ENCODE data around the gene CCR5AS.

CCR5AS gene

DNA sequence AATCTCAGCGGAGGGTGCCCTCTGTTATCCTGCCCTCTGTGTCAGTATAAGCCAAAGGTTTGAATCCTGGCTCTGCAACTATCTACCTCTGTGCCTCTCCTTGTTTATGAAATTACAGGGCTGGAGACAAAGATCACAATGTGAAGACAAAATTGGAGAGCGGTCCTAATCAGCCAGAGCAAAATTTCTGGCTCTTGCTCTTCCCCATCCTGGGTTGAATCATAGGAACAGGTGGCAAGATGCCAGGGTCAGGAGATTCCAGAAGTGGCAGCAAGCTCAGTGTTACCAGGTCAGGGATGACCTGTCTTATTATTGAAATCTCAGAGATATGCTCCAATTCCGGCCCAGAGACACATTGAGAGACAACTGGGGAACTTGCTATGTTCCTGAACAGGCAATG lies 55.2 kb downstream of the CCR5AS start:
- peaks cover 53 to 82% of the 10 kb centered on the region in 2 donors for H3K4me1 ChIP-seq (ENCODE audit: control insufficient read depth in 1 of 2, insufficient read depth in 2 of 2, low read length in 2 of 2)
- peaks cover 0 to 3% of the 10 kb centered on the region in 2 donors for H3K9me3 ChIP-seq (replicated peaks in 1 of 2; ENCODE audit: control insufficient read depth in 1 of 2, insufficient read depth in 1 of 2, low read length in 2 of 2)
- no peak overlapping the region for H3K4me3 ChIP-seq (replicated peaks in 1 of 3; ENCODE audit: low read depth in 2 of 3, low read length in 3 of 3)
- peaks cover 5 to 6% of the 10 kb centered on the region in 2 donors for H3K36me3 Mint-ChIP-seq
- no peak overlapping the region for H3K4me3 Mint-ChIP-seq
- H3K36me3 ChIP-seq (replicated peaks in 1 of 2; ENCODE audit: control insufficient read depth in 1 of 2, insufficient read depth in 2 of 2, low read length in 2 of 2): no peaks in the 10 kb centered on the region
- DNase-seq: no peak
- H3K27me3 ChIP-seq (ENCODE audit: control insufficient read depth in 2 of 2, insufficient read depth in 2 of 2, low read length in 2 of 2): no peaks in the 10 kb centered on the region
- no peak overlapping the region for H2AFZ ChIP-seq (ENCODE audit: insufficient read depth, low read depth, low read length, poor library complexity, severe bottlenecking)
- TF ChIP-seq, protein P1, sequence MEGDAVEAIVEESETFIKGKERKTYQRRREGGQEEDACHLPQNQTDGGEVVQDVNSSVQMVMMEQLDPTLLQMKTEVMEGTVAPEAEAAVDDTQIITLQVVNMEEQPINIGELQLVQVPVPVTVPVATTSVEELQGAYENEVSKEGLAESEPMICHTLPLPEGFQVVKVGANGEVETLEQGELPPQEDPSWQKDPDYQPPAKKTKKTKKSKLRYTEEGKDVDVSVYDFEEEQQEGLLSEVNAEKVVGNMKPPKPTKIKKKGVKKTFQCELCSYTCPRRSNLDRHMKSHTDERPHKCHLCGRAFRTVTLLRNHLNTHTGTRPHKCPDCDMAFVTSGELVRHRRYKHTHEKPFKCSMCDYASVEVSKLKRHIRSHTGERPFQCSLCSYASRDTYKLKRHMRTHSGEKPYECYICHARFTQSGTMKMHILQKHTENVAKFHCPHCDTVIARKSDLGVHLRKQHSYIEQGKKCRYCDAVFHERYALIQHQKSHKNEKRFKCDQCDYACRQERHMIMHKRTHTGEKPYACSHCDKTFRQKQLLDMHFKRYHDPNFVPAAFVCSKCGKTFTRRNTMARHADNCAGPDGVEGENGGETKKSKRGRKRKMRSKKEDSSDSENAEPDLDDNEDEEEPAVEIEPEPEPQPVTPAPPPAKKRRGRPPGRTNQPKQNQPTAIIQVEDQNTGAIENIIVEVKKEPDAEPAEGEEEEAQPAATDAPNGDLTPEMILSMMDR (IDR thresholded peaks at IDR 0.05): no peak
- peaks cover 0 to 5% (median 3%) of the 10 kb centered on the region in 3 donors for H3K27me3 Mint-ChIP-seq (ENCODE audit: low read depth in 3 of 3)
- H3K9me3 Mint-ChIP-seq: peaks cover 0 to 3% (median 0%) of the 10 kb centered on the region in 7 donors
- H3K4me1 Mint-ChIP-seq: peaks cover 78% of the 10 kb centered on the region
- no peak overlapping the region for H3K9ac ChIP-seq (ENCODE audit: insufficient read depth, low read length, poor library complexity, severe bottlenecking)
- WGBS (ENCODE audit: insufficient coverage): 100% methylated on average over 2 of the region's 3 CpGs
- peak overlapping the region in 1 of 7 donors; percentile 38 for H3K27ac Mint-ChIP-seq
- peaks cover 44% of the 10 kb centered on the region for H3K79me2 ChIP-seq (ENCODE audit: insufficient read depth, low read length)
- intact Hi-C loops (cut with micrococcal nuclease): loop anchor here in 1 of 2 donors (5.0 kb wide), 1 partner anchor 49 kb away; no protein-coding TSS in a partner anchor
- no peak overlapping the region for H3K27ac ChIP-seq (ENCODE audit: low read depth in 1 of 2, low read length in 2 of 2)
- H3K4me2 ChIP-seq (replicated peaks; ENCODE audit: extremely low read depth, low read length, poor library complexity, severe bottlenecking): no peak overlapping the region
- H4K20me1 ChIP-seq (ENCODE audit: insufficient read depth, low read length): no peaks in the 10 kb centered on the region

DNA sequence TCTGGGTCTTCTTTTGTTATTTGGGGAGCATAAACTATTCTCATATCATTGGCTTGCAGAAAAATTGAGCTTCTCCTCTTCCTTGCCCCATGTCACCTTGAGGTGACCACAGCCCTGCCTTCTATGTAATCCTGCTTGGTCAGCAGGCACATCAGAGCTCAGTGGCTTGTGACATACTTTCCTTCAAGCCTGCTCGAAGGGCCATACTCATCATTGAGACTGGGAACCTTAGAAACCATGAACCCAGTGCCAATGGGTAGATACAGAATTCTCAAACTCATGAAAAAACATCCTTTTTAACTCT lies 56.7 kb downstream of the CCR5AS start:
- Histone ChIP-seq H3K4me3 (replicated peaks in 1 of 3; ENCODE audit: low read depth in 2 of 3, low read length in 3 of 3) (peak overlapping the region in 1 of 3 experiments; percentile 4), H3K27ac (ENCODE audit: low read depth in 1 of 2, low read length in 2 of 2) (peak overlapping the region in 1 of 2 donors; percentile 62)

More for the DNA sequence above, 56.7 kb downstream of the CCR5AS start:
- Histone ChIP-seq H3K79me2 (ENCODE audit: insufficient read depth, low read length) (peaks cover 30% of the 10 kb centered on the region), H2AFZ (ENCODE audit: insufficient read depth, low read depth, low read length, poor library complexity, severe bottlenecking) (no peak overlapping the region), H3K36me3 (replicated peaks in 1 of 2; ENCODE audit: control insufficient read depth in 1 of 2, insufficient read depth in 2 of 2, low read length in 2 of 2) (no peaks in the 10 kb centered on the region), H3K27me3 (ENCODE audit: control insufficient read depth in 2 of 2, insufficient read depth in 2 of 2, low read length in 2 of 2) (no peaks in the 10 kb centered on the region), H3K9me3 (replicated peaks in 1 of 2; ENCODE audit: control insufficient read depth in 1 of 2, insufficient read depth in 1 of 2, low read length in 2 of 2) (peaks cover 0 to 3% of the 10 kb centered on the region in 2 donors), H3K4me1 (ENCODE audit: control insufficient read depth in 1 of 2, insufficient read depth in 2 of 2, low read length in 2 of 2) (peaks cover 49 to 67% of the 10 kb centered on the region in 2 donors), H4K20me1 (ENCODE audit: insufficient read depth, low read length) (no peaks in the 10 kb centered on the region), H3K4me2 (replicated peaks; ENCODE audit: extremely low read depth, low read length, poor library complexity, severe bottlenecking) (peak overlapping the region; percentile 49), H3K9ac (ENCODE audit: insufficient read depth, low read length, poor library complexity, severe bottlenecking) (no peak overlapping the region)
- no CpG with 5 or more reads among the region's 1 CpG for WGBS (ENCODE audit: insufficient coverage)
- TF ChIP-seq, protein P1 (IDR thresholded peaks at IDR 0.05): no peak
- intact Hi-C loops (cut with micrococcal nuclease): loop anchor here in 1 of 2 donors (5.0 kb wide), 1 partner anchor 48 kb away; no protein-coding TSS in a partner anchor
- peaks cover 64% of the 10 kb centered on the region for H3K4me1 Mint-ChIP-seq
- peak overlapping the region; percentile 32 to 86 (median 75) for H3K27ac Mint-ChIP-seq
- peaks cover 0 to 3% (median 0%) of the 10 kb centered on the region in 7 donors for H3K9me3 Mint-ChIP-seq
- H3K36me3 Mint-ChIP-seq: peaks cover 0 to 3% of the 10 kb centered on the region in 2 donors
- H3K27me3 Mint-ChIP-seq (ENCODE audit: low read depth in 3 of 3): peaks cover 0 to 5% (median 3%) of the 10 kb centered on the region in 3 donors
- peak in 2 of 3 donors; percentile 48 to 53 for DNase-seq
- peak overlapping the region; percentile 10 to 57 for H3K4me3 Mint-ChIP-seq

Data from CD14-positive monocyte (primary cell).